ENCODE measurements around the gene SLC10A2. TPM values are rescaled to one million over a fixed set of nuclear protein-coding genes. Genes with fewer than 3 reads are reported as not detected.

SLC10A2 gene
- total RNA-seq, 1 experiment from 2014 or later, result not detected

- DNase-seq (ENCODE audit: low read depth), result no peak
- in situ Hi-C loops (cut with HindIII; ENCODE audit: low pct_unique_long_range_greater_than_20kb, low sequenced_read_pairs), result no loop called here
These were observed 2.8 kb downstream of the SLC10A2 start for GRCh38 chr13:103063376-103063775.

GRCh38 chr13:103062079-103062478 is 4.1 kb downstream of the SLC10A2 start:
- DNase-seq (ENCODE audit: low read depth), result no peak
- in situ Hi-C loops (cut with HindIII; ENCODE audit: low pct_unique_long_range_greater_than_20kb, low sequenced_read_pairs), result no loop called here

- in situ Hi-C loops (cut with HindIII; ENCODE audit: low pct_unique_long_range_greater_than_20kb, low sequenced_read_pairs), result no loop called here
- no peak for DNase-seq (ENCODE audit: low read depth)
These were observed 10.2 kb downstream of the SLC10A2 start for GRCh38 chr13:103056008-103056407.

- DNase-seq (ENCODE audit: low read depth), result no peak
These were observed 11.1 kb downstream of the SLC10A2 start for GRCh38 chr13:103055166-103055565.

GRCh38 chr13:103046676-103047075 is 19.5 kb downstream of the SLC10A2 start:
- in situ Hi-C loops (cut with HindIII; ENCODE audit: low pct_unique_long_range_greater_than_20kb, low sequenced_read_pairs), result no loop called here

More at GRCh38 chr13:103055166-103055565, 11.1 kb downstream of the SLC10A2 start:
- in situ Hi-C loops (cut with HindIII; ENCODE audit: low pct_unique_long_range_greater_than_20kb, low sequenced_read_pairs), result no loop called here

GRCh38 chr13:103044056-103044455 is 22.2 kb downstream of the SLC10A2 start:
- no peak for DNase-seq (ENCODE audit: low read depth)
- in situ Hi-C loops (cut with HindIII; ENCODE audit: low pct_unique_long_range_greater_than_20kb, low sequenced_read_pairs), result no loop called here

More at GRCh38 chr13:103046676-103047075, 19.5 kb downstream of the SLC10A2 start:
- no peak for DNase-seq (ENCODE audit: low read depth)

GRCh38 chr13:103040006-103040405 is 26.2 kb downstream of the SLC10A2 start:
- DNase-seq (ENCODE audit: low read depth), result no peak
- in situ Hi-C loops (cut with HindIII; ENCODE audit: low pct_unique_long_range_greater_than_20kb, low sequenced_read_pairs), result no loop called here

- in situ Hi-C loops (cut with HindIII; ENCODE audit: low pct_unique_long_range_greater_than_20kb, low sequenced_read_pairs), result no loop called here
- DNase-seq (ENCODE audit: low read depth), result no peak
These were observed 27.0 kb downstream of the SLC10A2 start for GRCh38 chr13:103039183-103039582.

- DNase-seq (ENCODE audit: low read depth), result no peak
- in situ Hi-C loops (cut with HindIII; ENCODE audit: low pct_unique_long_range_greater_than_20kb, low sequenced_read_pairs), result no loop called here
These were observed 29.9 kb downstream of the SLC10A2 start for GRCh38 chr13:103036268-103036667.

GRCh38 chr13:103033999-103034398 is 32.2 kb downstream of the SLC10A2 start:
- in situ Hi-C loops (cut with HindIII; ENCODE audit: low pct_unique_long_range_greater_than_20kb, low sequenced_read_pairs), result no loop called here
- no peak for DNase-seq (ENCODE audit: low read depth)

- no peak for DNase-seq (ENCODE audit: low read depth)
- in situ Hi-C loops (cut with HindIII; ENCODE audit: low pct_unique_long_range_greater_than_20kb, low sequenced_read_pairs), result no loop called here
These were observed 34.8 kb downstream of the SLC10A2 start for GRCh38 chr13:103031332-103031873.

- in situ Hi-C loops (cut with HindIII; ENCODE audit: low pct_unique_long_range_greater_than_20kb, low sequenced_read_pairs), result no loop called here
- DNase-seq (ENCODE audit: low read depth), result no peak
These were observed 35.4 kb downstream of the SLC10A2 start for GRCh38 chr13:103030776-103031175.

GRCh38 chr13:103029798-103030197 is 36.4 kb downstream of the SLC10A2 start:
- no peak for DNase-seq (ENCODE audit: low read depth)
- in situ Hi-C loops (cut with HindIII; ENCODE audit: low pct_unique_long_range_greater_than_20kb, low sequenced_read_pairs), result no loop called here

GRCh38 chr13:103022336-103022735 is 43.9 kb downstream of the SLC10A2 start:
- in situ Hi-C loops (cut with HindIII; ENCODE audit: low pct_unique_long_range_greater_than_20kb, low sequenced_read_pairs), result no loop called here
- no peak for DNase-seq (ENCODE audit: low read depth)

- DNase-seq (ENCODE audit: low read depth), result no peak
- in situ Hi-C loops (cut with HindIII; ENCODE audit: low pct_unique_long_range_greater_than_20kb, low sequenced_read_pairs), result no loop called here
These were observed 47.7 kb downstream of the SLC10A2 start for GRCh38 chr13:103018556-103018955.

GRCh38 chr13:103012646-103013045 is 53.6 kb downstream of the SLC10A2 start:
- in situ Hi-C loops (cut with HindIII; ENCODE audit: low pct_unique_long_range_greater_than_20kb, low sequenced_read_pairs), result no loop called here

GRCh38 chr13:103009051-103009840 is 57.0 kb downstream of the SLC10A2 start:
- in situ Hi-C loops (cut with HindIII; ENCODE audit: low pct_unique_long_range_greater_than_20kb, low sequenced_read_pairs), result no loop called here

More at GRCh38 chr13:103012646-103013045, 53.6 kb downstream of the SLC10A2 start:
- no peak for DNase-seq (ENCODE audit: low read depth)

GRCh38 chr13:103007427-103007762 is 58.8 kb downstream of the SLC10A2 start:
- in situ Hi-C loops (cut with HindIII; ENCODE audit: low pct_unique_long_range_greater_than_20kb, low sequenced_read_pairs), result no loop called here
- DNase-seq (ENCODE audit: low read depth), result no peak

More at GRCh38 chr13:103009051-103009840, 57.0 kb downstream of the SLC10A2 start:
- DNase-seq (ENCODE audit: low read depth), result no peak

GRCh38 chr13:103006641-103007426 is 59.4 kb downstream of the SLC10A2 start:
- DNase-seq (ENCODE audit: low read depth), result no peak
- in situ Hi-C loops (cut with HindIII; ENCODE audit: low pct_unique_long_range_greater_than_20kb, low sequenced_read_pairs), result no loop called here

Data from Caki2 (cell line).